HS-5 (cell line): ENCODE data around the gene MOK.
A peak's percentile ranks its signal among the peaks of the same experiment; 100 is the strongest.

Source experiments
- DNase-seq: peaks from one replicate; pipeline ENCODE4 v3.0.0-alpha.2; 2012; ENCODE audit warnings: low read depth

Gene MOK

DNA sequence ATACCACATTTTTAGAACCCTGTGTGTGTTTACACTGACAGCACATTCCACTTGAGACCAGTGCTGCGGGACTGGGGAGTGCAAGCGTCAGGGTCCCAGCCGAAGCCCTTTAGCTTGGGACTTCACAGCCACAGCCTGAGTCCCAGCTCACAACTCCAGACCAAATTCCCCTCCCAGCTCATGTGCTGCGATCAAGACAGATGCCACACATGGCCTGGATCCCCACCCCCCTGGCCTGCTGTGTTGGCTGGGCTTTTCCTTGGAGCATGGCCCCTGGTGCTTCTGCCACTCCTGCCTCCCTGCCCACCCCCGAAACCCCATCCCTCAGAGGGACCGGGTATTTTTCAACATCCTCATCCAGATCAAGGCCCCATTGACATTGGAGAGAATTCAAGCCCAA lies 101.6 kb downstream of the MOK start:
- DNase-seq = no peak

GRCh38 chr14:102202944-102203343 lies 102.0 kb downstream of the MOK start:
- no peak for DNase-seq

DNA sequence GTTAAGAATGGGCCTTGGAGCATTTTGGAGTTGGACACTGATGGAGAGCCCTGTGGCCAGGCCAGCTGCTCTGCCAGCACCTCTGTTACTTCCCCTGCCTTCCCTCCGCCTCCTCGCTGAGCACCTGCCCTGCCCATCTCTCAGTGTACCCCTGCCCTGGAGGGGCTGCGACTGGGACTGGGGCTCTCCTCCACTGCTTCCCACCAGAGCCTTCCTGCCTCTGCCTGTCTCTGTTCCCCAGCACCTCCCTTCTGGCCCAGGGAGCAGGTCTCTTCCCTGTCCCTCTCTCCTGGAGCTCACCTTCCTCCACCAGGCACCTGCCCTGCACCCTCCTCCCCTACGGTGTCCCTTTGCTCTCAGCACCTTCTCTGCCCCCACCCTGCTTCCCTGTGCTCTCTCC lies 103.2 kb downstream of the MOK start:
- no peak for DNase-seq

GRCh38 chr14:102201353-102201738 lies 103.6 kb downstream of the MOK start:
- DNase-seq = no peak

GRCh38 chr14:102200690-102201352 lies 104.1 kb downstream of the MOK start:
- no peak for DNase-seq

DNA sequence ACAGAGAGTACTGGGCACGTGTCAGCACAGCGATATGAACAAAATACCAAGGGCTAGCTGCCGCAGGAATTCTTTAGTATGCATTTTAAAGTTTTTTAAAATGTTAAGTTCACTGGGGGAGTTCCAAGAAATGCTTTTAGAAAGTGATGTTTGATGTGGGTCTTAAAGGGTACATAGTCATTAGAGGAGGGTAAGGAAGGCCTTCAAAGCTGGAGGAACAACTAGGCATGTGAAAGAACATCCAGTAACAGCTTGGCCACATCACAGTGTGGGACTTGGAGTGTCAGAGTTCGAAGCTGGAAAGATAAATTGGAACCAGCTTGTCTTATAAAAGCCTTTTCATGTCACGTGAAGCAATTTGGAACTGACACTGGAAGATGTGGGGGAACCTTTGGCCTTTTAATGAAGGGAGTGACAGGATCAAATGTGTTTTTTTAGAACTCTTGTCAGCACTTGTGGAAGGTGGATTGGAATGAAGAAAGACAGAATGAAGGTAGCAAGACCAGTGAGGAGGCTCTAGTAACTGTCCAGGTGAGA lies 107.6 kb downstream of the MOK start:
- DNase-seq = no peak

- no peak for DNase-seq
These were observed 108.1 kb downstream of the MOK start for GRCh38 chr14:102196902-102197230.

DNA sequence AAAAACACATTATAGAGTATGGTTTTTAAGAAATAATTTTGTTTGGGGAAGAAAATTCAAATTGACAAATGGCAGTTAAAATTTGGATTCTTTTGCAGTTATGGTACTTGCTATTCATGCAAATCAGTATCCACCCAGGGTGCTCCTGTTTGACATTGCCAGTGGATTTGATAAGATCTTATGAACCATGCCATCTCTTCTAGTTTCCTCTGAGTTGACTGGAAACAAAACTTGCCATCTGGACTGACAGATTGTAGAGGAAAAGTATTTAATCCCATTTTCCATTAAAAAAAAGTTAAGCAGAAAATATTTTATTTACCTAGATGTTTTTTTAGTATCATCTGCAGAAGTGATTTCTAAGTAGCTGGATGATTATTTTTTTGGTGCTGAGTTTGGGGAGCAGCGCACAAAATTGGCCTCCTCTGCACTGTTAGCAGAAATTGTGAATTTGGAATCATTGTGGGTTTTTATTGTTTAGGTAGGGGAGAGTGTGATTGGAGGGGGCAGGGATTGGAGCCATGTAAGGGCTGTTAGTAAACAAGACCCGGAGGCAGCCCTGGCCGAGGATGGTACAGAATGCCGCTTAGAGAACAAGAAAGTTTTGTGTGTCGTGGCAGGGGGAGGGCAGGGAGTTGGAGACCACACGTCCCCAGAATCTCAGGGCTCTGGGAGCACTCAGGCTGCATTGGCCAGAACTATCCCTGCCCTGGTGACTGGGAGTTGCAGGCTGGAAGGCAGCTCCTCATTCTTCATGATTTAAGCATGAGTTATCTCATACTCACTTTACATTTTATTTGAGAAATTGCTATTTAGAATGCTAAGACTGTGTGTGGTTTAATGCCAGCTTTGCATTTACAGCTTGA lies 108.7 kb downstream of the MOK start:
- no peak for DNase-seq

DNA sequence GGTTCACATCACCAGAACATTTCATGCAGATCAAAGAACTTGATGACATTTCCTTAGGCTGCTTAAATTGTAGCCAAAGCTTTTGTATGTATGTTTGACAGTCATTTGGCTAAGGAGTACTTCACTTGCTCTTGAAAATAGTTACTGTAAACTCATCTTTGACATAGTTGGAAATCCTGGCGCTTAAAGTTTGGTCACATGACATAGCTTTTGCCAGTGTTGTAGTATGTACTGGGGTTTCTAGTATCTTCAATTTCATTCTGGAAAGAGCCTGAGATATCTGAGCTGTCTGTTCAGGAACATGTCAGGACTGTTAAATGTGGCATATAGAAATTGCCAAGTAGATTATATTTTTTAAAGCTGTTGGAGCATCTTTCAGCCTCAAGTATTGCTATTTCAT lies 109.5 kb downstream of the MOK start:
- DNase-seq = no peak

GRCh38 chr14:102194856-102195255 lies 110.1 kb downstream of the MOK start:
- no peak for DNase-seq

DNA sequence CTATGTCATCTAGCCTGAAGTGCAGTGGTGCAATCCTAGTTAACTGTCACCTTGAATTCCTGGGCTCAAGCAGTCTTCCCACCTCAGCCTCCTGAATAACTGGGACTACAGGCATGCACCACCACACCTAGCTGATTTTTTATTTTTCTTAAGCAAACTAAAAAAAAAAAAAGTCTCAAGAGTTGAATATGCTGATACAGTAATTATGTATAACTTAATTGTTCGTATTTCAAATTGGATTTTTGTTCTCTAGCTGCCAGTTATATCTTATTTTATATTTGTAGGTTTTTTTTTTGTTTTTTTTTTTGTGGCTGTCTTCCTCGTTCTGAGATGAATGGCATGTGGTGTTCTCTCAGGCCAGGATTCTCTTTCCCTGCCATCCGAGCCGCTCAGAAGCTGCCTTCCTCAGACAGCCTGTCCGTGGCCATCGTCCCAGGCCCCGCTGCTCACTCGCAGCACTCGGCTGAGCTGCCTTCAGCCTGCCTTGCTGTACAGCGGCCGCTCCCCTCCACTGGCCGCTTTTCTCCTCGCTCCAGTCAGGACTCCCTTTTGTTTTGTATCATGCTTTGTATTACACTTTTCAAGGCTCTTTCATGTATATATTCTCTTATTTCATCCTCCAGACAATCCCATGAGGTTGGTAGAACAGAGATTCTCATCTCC lies 112.0 kb downstream of the MOK start:
- no peak for DNase-seq

- DNase-seq = no peak
These were observed 115.1 kb downstream of the MOK start for GRCh38 chr14:102189874-102190273.

DNA sequence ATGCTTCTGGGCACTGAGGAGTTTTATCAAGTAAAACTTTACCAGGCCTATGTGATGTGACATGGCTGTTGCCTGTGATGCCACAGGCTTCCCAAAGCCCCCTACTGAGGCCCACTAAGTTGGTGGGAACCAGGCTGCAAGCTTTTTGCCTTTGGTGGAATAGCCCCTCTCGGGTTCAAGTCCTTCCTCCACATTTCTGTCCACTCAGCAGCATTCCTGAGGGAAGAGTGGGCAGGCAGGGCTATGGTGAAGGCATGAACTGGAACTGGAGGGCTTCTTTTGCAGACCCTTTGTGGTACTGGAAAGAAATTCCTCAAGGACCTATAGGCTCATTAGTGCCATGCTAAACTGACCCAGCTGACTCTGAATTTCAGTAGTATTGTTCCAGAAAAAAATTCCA lies 116.8 kb downstream of the MOK start:
- DNase-seq = no peak

DNA sequence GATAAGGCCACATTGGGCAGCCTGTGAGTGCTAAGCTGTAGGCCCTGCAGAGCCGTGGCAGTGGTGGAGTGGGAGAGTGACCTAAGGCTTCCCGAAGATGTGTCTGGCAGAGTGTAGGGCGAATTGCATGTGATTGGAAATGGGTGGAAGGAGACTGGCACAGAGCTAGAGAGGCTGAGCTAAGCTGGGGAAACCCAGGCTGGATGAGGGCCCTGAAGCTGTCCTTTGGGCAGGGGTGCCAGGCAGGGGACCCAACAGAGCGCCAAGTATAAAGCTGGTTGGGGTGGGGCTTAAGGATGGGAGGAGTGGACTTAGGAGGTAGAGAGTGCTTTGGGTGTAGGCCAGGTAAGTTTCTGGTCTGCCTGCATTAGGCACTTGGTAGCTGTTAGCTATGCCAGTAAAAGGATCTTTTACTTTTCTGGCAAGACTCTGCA lies 117.4 kb downstream of the MOK start:
- no peak for DNase-seq

DNA sequence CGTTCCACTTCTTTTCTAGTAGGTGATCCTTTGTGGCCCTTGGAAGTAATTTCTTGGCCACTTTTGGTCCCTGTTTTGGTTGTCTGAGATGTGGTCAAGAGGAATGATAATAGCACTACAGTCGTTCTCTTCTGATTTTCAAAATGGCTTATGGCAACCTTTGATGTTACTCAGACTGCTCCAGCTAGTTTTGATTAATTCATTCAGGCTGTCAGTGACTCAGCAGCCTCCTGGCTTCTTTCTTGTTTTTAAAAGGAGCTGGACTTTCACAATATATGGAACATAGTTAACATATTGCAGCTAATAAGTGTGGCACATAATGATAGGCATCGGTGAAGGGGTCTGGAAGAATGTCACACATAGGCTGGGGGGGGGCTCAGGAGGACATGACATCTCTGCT lies 117.9 kb downstream of the MOK start:
- DNase-seq = peak; percentile 57

DNA sequence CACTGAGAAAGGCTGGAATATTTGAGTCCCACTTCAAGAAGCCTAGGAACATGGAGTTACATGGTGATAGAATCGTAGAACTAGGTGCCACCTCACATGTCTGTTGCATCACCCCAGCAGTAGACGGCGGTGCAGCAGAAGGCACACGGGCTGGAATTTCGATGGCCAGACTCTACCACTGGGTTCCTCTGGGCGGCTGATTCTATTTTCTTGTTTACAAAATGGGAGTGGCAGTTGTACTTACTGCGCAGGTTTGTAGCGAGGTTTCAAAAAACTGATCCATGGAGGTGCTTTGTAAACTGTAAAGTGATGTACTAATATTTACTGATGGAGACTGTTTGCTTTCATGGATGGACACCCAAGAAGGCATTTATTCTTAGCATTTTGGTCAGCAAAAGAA lies 119.6 kb downstream of the MOK start:
- no peak for DNase-seq

GRCh38 chr14:102184316-102185035 lies 120.5 kb downstream of the MOK start:
- DNase-seq = no peak

- DNase-seq = no peak
These were observed 121.1 kb downstream of the MOK start for GRCh38 chr14:102183886-102184285.

DNA sequence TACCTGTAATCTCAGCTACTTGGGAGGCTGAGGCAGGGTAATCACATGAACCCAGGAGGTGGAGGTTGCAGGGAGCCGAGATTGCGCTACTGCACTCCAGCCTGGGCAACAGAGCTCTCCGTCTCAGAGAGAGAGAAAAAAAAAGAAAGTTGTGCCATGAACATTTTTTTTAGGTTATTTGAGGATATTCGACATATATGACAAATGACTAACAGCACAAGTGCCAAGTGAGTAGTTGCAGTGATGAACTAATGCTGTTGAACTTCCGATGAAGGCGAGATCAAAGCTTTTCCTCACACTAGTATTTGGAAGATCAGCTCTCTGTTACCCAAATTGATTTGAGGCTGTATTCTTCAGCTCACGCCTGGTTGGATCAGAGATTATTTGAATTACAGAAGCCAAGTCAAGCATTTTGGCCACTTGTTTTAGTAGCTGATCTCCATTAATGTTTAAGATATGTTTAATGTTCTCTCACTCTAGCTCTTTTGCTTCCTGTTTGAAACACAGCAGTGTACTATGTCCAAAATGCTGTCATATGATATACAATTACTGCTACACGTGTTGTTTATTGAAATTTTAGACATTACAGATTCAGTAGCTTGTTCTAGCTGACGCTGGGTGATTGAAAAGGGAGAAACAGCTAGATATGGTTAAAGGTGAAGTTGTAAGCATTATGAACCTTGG lies 121.9 kb downstream of the MOK start:
- no peak for DNase-seq

DNA sequence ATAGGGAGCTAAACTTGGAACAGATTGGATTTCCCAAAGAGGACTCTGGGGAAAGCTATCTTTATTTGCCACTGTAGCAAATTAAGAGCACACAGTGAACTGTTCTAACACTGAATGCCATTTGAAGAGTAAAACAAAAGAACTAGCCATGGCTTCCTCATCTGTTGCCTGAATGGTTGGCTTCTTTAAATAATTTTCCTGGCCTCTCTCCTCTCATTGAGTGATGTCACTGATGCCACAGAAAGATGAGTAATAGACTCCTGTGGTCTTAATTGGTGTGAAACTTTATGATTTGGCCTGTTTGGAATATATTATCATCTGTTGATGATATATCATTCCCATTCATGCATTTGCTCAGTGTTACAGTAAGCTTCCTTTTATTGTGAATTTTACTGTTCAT lies 122.8 kb downstream of the MOK start:
- DNase-seq = peak; percentile 69

GRCh38 chr14:102181187-102181586 lies 123.8 kb downstream of the MOK start:
- no peak for DNase-seq
